Peyer's patch (tissue), 4 donors: ENCODE measurements around the gene CRLF2. TPM values are rescaled to one million over a fixed set of nuclear protein-coding genes. Genes with fewer than 3 reads are reported as not detected.
"Not testable (repeated sequence)": the region's sequence is repeated elsewhere in the genome, so short reads cannot be mapped to it uniquely, and the experiment has no call there.

ENCODE experiments used
- DNase-seq, 3 donors: peaks; one replicate each; pipeline ENCODE4 v3.0.0-alpha.2; 2017 to 2019
- H3K27ac ChIP-seq, 4 donors: fragments of 200-600 bp; sonication (generic); one replicate each; pipeline ENCODE4 v1.5.1; 2016 to 2019
- H3K27me3 ChIP-seq, 2 donors: fragments of 200-600 bp; sonication (generic); one replicate each; pipeline ENCODE4 v1.5.1; 2019
- H3K36me3 ChIP-seq, 3 donors: fragments of 200-600 bp; sonication (generic); one replicate each; pipeline ENCODE4 v1.5.1; 2016 to 2019
- H3K4me1 ChIP-seq, 4 donors: fragments of 200-600 bp; sonication (generic); one replicate each; pipeline ENCODE4 v1.5.1; 2016 to 2019
- H3K4me3 ChIP-seq, 4 donors: fragments of 200-600 bp; sonication (generic); 1 replicate in 3 of 4; 2 replicates in 1 of 4; pipeline ENCODE4 v1.5.1; 2016 to 2019; ENCODE audit warnings: mild to moderate bottlenecking in 1 of 4
- H3K9me3 ChIP-seq, 4 donors: fragments of 200-600 bp; sonication (generic); one replicate each; pipeline ENCODE4 v1.5.1; 2016 to 2019; ENCODE audit warnings: mild to moderate bottlenecking in 1 of 4
- CTCF ChIP-seq, 6 experiments: fragments of 450-650 bp in 4 of 6; fragments of 200-600 bp in 2 of 6; sonication (generic) in 1 of 6; IDR thresholded peaks; one replicate each; pipeline ENCODE4 v1.5.1; 2017 to 2019; ENCODE audit warnings: antibody characterized with exemption in 6 of 6, mild to moderate bottlenecking in 3 of 6, moderate library complexity in 1 of 6
- POLR2A ChIP-seq, 2 donors: fragments of 450-650 bp; IDR thresholded peaks; one replicate each; pipeline ENCODE4 v1.5.1; 2017; ENCODE audit warnings: antibody characterized with exemption in 2 of 2, mild to moderate bottlenecking in 2 of 2, moderate library complexity in 2 of 2
- total RNA-seq, 4 donors: library from RNA; depleted of rRNA; stranded (reverse); fragments of >200 nt; gene quantifications; one replicate each; pipeline ENCODE4 v1.1.0, GENCODE V29; 2016

CRLF2 gene, protein sequence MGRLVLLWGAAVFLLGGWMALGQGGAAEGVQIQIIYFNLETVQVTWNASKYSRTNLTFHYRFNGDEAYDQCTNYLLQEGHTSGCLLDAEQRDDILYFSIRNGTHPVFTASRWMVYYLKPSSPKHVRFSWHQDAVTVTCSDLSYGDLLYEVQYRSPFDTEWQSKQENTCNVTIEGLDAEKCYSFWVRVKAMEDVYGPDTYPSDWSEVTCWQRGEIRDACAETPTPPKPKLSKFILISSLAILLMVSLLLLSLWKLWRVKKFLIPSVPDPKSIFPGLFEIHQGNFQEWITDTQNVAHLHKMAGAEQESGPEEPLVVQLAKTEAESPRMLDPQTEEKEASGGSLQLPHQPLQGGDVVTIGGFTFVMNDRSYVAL
- total RNA-seq = not detected

DNA sequence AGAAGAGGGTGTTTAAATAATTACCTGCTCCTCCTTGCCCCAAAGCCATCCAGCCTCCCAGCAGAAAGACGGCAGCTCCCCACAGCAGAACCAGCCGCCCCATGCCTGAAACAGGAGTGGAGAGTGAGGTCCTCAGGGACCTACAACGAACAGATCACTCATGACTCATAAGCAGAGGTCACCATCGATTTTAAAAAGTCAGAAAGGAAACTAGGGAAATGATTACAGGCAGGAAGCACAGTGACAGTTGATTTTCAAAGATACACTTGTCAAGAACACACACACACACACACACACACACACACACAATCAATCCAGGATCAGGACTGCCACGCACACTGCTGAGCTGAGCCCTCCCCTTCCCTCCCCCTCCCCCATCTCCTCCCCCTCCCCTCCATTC, at the start of gene CRLF2:
CRLF2 (minus strand) TSS at position 118 of the 400 bp plus-strand sequence; CDS start at position 103, 15 bp downstream.
- Histone ChIP-seq H3K9me3 (no peaks in the 10 kb centered on the region), H3K27ac (no peak within 1 kb of the TSS), H3K36me3 (no peaks in the 10 kb centered on the region), H3K4me3 (no peak within 1 kb of the TSS), H3K4me1 (no peaks in the 10 kb centered on the region), H3K27me3 (no peaks in the 10 kb centered on the region)
- DNase-seq = peak in 1 of 3 donors; percentile 26
- TF ChIP-seq POLR2A (IDR thresholded peaks at IDR 0.05) = no peak
- no peak for TF ChIP-seq CTCF (IDR thresholded peaks at IDR 0.05)

- not testable (repeated sequence) for H3K4me3 ChIP-seq, H3K4me1 ChIP-seq, H3K27me3 ChIP-seq, H3K36me3 ChIP-seq, H3K27ac ChIP-seq, DNase-seq, H3K9me3 ChIP-seq
Measured at GRCh38 chrX:1261771-1262170, 49.3 kb upstream of the CRLF2 start.

DNA sequence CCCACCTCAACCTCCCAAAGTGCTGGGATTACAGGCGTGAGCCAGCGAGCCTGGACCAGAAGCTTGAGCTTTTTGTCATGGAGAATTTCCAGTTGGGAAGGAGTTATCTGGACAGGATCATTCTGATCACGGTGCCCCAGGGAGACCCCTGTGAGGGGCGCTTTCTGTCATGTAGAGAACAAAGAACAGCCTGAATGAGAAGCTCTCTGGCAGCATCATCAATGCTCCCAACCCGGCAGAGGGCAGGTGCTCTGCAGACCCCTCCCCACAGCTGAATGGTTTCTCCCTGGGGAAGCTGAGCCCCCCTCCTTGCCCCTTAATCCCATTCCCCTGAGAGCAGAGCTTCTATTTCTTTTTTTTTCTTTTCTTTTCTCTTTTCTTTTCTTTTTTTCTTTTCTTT, 48.8 kb upstream of the CRLF2 start:
- TF ChIP-seq CTCF (IDR thresholded peaks at IDR 0.05) (no peak), POLR2A (IDR thresholded peaks at IDR 0.05) (no peak)
- no peak for DNase-seq
- H3K27me3 ChIP-seq = no peaks in the 10 kb centered on the region
- no peaks in the 10 kb centered on the region for H3K4me1 ChIP-seq
- H3K9me3 ChIP-seq = no peaks in the 10 kb centered on the region
- H3K4me3 ChIP-seq = no peak overlapping the region
- H3K27ac ChIP-seq = no peak overlapping the region
- H3K36me3 ChIP-seq = no peaks in the 10 kb centered on the region

DNA sequence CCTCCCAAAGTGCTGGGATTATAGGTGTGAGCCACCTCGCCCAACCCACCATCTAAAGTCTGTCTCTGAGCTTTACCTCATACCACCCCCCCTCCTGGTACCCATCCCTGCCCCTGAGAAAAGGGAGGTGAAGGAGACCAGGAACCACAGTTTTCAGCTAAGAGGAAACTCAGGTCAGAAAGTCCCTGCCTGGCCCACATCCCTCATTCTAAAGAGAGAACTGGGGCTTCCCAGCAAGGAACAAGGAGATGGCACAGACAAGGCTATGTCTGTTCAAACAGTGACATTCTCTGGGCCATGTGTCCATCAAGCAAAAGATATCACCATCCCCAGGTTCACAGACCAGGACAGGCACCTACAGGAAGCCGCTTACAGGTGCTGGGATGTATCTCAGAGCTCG, 40.4 kb upstream of the CRLF2 start:
- H3K4me3 ChIP-seq = no peak overlapping the region
- H3K4me1 ChIP-seq = peaks cover 0 to 8% (median 0%) of the 10 kb centered on the region in 4 donors
- no peak for DNase-seq
- H3K27me3 ChIP-seq = no peaks in the 10 kb centered on the region
- no peaks in the 10 kb centered on the region for H3K36me3 ChIP-seq
- no peaks in the 10 kb centered on the region for H3K9me3 ChIP-seq
- TF ChIP-seq POLR2A (IDR thresholded peaks at IDR 0.05) (no peak), CTCF (IDR thresholded peaks at IDR 0.05) (no peak)
- H3K27ac ChIP-seq = no peak overlapping the region

GRCh38 chrX:1249101-1249887, 36.8 kb upstream of the CRLF2 start:
- no peaks in the 10 kb centered on the region for H3K9me3 ChIP-seq
- peak overlapping the region in 3 of 4 donors; percentile 9 to 16 (median 15) for H3K4me3 ChIP-seq
- no peaks in the 10 kb centered on the region for H3K27me3 ChIP-seq
- H3K27ac ChIP-seq = peak overlapping the region in 3 of 4 donors; percentile 33 to 64 (median 56)
- DNase-seq = peak in 2 of 3 donors; percentile 42 to 69
- H3K4me1 ChIP-seq = peaks cover 0 to 8% (median 0%) of the 10 kb centered on the region in 4 donors
- no peaks in the 10 kb centered on the region for H3K36me3 ChIP-seq
- TF ChIP-seq POLR2A (IDR thresholded peaks at IDR 0.05) (no peak), CTCF (IDR thresholded peaks at IDR 0.05) (no peak)
